GM19324 (cell line): ENCODE results near the gene PRICKLE2.

Experiments used
- ATAC-seq: cut with Tn5 transposase; IDR thresholded peaks from one replicate; pipeline ENCODE4 v1.9.1; 2021; ENCODE audit warnings: mild to moderate bottlenecking, moderate library complexity; ENCODE audit not compliant: unreplicated experiment, low FRiP score

PRICKLE2 gene

GRCh38 chr3:64224826-64225610, at the start of gene PRICKLE2:
Gene PRICKLE2, minus strand, starts transcription at chr3:64225466. Its CDS starts 26,539 bp downstream, at chr3:64198927.
- peak; percentile 61 for ATAC-seq

- ATAC-seq, result no peak
These were observed 47.6 kb upstream of the PRICKLE2 start for GRCh38 chr3:64272842-64273241.

- ATAC-seq, result no peak
These were observed 47.0 kb upstream of the PRICKLE2 start for GRCh38 chr3:64272271-64272670.

- ATAC-seq, result no peak
These were observed 46.4 kb upstream of the PRICKLE2 start for GRCh38 chr3:64271631-64272030.

GRCh38 chr3:64270866-64271260, 45.6 kb upstream of the PRICKLE2 start:
- no peak for ATAC-seq

- ATAC-seq, result no peak
These were observed 45.0 kb upstream of the PRICKLE2 start for GRCh38 chr3:64270142-64270865.

GRCh38 chr3:64268926-64269325, 43.7 kb upstream of the PRICKLE2 start:
- no peak for ATAC-seq

GRCh38 chr3:64267721-64268604, 42.7 kb upstream of the PRICKLE2 start:
- ATAC-seq, result no peak

- no peak for ATAC-seq
These were observed 41.7 kb upstream of the PRICKLE2 start for GRCh38 chr3:64266983-64267382.

GRCh38 chr3:64266065-64266931, 41.0 kb upstream of the PRICKLE2 start:
- ATAC-seq, result no peak

GRCh38 chr3:64265646-64266045, 40.4 kb upstream of the PRICKLE2 start:
- no peak for ATAC-seq

- no peak for ATAC-seq
These were observed 39.3 kb upstream of the PRICKLE2 start for GRCh38 chr3:64264501-64265109.

- no peak for ATAC-seq
These were observed 37.4 kb upstream of the PRICKLE2 start for GRCh38 chr3:64262574-64263114.

GRCh38 chr3:64260431-64260830, 35.2 kb upstream of the PRICKLE2 start:
- ATAC-seq, result no peak

GRCh38 chr3:64259636-64260035, 34.4 kb upstream of the PRICKLE2 start:
- ATAC-seq, result no peak

- ATAC-seq, result no peak
These were observed 32.0 kb upstream of the PRICKLE2 start for GRCh38 chr3:64257100-64257755.

GRCh38 chr3:64255741-64256340, 30.6 kb upstream of the PRICKLE2 start:
- no peak for ATAC-seq

GRCh38 chr3:64254443-64254842, 29.2 kb upstream of the PRICKLE2 start:
- no peak for ATAC-seq
